ENCODE data around the gene PPP2R5E.

DNA sequence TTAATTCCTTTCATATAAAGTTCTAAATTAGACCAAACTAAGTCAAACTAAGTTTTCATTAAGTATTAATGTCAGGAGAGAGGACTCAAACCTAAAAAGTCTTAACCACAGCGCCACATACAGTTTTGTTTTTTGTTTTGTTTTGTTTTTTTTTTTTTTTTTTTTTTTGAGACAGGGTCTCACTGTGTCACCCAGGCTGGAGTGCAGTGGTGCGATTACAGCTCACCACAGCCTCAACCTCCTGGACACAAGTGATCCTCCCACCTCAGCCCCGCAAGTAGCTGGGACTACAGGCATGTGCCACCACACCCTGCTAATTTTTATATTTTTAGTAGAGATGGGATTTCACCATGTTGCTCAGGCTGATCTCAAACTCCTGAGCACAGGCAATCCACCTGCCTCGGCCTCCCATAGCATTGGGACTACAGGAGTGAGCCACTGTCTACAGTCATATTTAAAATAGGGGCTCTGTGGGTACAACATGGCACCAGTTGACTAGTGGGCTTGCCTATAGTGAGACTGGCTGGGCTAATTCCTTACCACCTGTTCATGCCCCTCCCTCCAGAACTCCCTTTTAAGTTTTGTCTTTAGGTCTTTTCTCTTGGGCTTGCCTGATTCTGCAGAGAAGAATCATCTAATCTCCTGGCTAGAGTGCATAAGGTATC is 110.2 kb downstream of the PPP2R5E start:
- TF ChIP-seq, protein P1, sequence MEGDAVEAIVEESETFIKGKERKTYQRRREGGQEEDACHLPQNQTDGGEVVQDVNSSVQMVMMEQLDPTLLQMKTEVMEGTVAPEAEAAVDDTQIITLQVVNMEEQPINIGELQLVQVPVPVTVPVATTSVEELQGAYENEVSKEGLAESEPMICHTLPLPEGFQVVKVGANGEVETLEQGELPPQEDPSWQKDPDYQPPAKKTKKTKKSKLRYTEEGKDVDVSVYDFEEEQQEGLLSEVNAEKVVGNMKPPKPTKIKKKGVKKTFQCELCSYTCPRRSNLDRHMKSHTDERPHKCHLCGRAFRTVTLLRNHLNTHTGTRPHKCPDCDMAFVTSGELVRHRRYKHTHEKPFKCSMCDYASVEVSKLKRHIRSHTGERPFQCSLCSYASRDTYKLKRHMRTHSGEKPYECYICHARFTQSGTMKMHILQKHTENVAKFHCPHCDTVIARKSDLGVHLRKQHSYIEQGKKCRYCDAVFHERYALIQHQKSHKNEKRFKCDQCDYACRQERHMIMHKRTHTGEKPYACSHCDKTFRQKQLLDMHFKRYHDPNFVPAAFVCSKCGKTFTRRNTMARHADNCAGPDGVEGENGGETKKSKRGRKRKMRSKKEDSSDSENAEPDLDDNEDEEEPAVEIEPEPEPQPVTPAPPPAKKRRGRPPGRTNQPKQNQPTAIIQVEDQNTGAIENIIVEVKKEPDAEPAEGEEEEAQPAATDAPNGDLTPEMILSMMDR (IDR thresholded peaks at IDR 0.05) = no peak
- TF ChIP-seq POLR2A (IDR thresholded peaks at IDR 0.05) (no peak), POLR2AphosphoS5 (IDR thresholded peaks at IDR 0.05) (no peak)

All from breast epithelium (tissue), 3 donors.